Pancreas (tissue), 10 donors: ENCODE results near the gene SLC7A7. TPM values are rescaled to one million over a fixed set of nuclear protein-coding genes. Genes with fewer than 3 reads are reported as not detected.

ENCODE experiments used
- ATAC-seq, 4 donors: fragments of 200-7000 bp; cut with Tn5 transposase; one replicate each; pipeline versions ENCODE4 v1.8.0 to v1.9.1; 2020; ENCODE audit warnings: mild to moderate bottlenecking in 4 of 4, moderate library complexity in 4 of 4
- DNase-seq, 6 donors: peaks; one replicate each; pipeline ENCODE4 v3.0.0-alpha.2; 2020
- FAIRE-seq: peaks from 2 replicates; lab custom pipeline; 2012; peaks lifted over from hg19 to GRCh38; lab: Jason Lieb, UNC
- H3K27ac ChIP-seq, 4 donors: fragments of 200-600 bp; sonication (generic); 1 replicate in 3 of 4; 2 replicates in 1 of 4; pipeline versions ENCODE4 v1.5.0 to v1.8.0; 2020
- H3K27me3 ChIP-seq, 4 donors: fragments of 200-600 bp; one replicate each; pipeline ENCODE4 v1.8.0; 2021
- H3K36me3 ChIP-seq, 3 donors: fragments of 200-600 bp; sonication (generic) in 1 of 3; one replicate each; pipeline versions ENCODE4 v1.5.0 to v1.8.0; 2020 to 2021
- H3K4me1 ChIP-seq, 3 donors: fragments of 200-600 bp; one replicate each; pipeline ENCODE4 v1.8.0; 2021
- H3K4me3 ChIP-seq, 4 donors: fragments of 200-600 bp; sonication (generic) in 2 of 4; one replicate each; pipeline versions ENCODE4 v1.5.0 to v1.8.0; 2020 to 2021
- H3K9me3 ChIP-seq, 4 donors: fragments of 200-600 bp; one replicate each; pipeline ENCODE4 v1.8.0; 2021
- CTCF ChIP-seq, 4 donors: fragments of 200-600 bp; sonication (generic) in 3 of 4; IDR thresholded peaks; one replicate each; pipeline versions ENCODE4 v1.5.0 to v1.8.0; 2021; ENCODE audit warnings: antibody characterized with exemption in 4 of 4
- WGBS, 2 donors: extraction: QIAGEN DNeasy Blood & Tissue Kit; methylation state at CpG; one replicate each; pipeline ENCODE4 v1.1.7; 2013; 5-methylcytosine and 5-hydroxymethylcytosine counted together
- intact Hi-C, 3 donors: fragments of 100-400 bp; cut with DNase I; formaldehyde crosslinking; loops; one replicate each; pipeline versions ENCODE4 v1.11.1 to v1.14.2; 2022
- polyA plus RNA-seq, 2 donors: library from polyadenylated mRNA; stranded (reverse); fragments of 200-250 nt; gene quantifications; one replicate each; pipeline ENCODE4 v1.2.3, GENCODE V29; 2013
- total RNA-seq, 6 donors: library from RNA; stranded (reverse); fragmentation: NEBNext Ultra II Directional in 4 of 6; extraction: Animal tissue kit (Norgen Biotek cat#: 25700) in 4 of 6; gene quantifications; one replicate each; pipeline versions ENCODE4 v1.2.1 to v1.2.4, GENCODE V29; 2021 to 2023
- donor health status: healthy with polysubstance abuse.
- donor health status: DM: no; HTN: no; CAD: no; lungs with moderate emphysema.
- donor health status: DM: no; HTN: no; CAD: no.
- donor health status: control.
- donor health status: control.
- donor health status: Bipolar disorder and iron deficiency.
- donor health status: DM: yes; HTN: yes; CAD: no.
- donor health status: DM: no; HTN: no; CAD: no.
- donor health status: DM: no; HTN: no; CAD: no.
- donor health status: DM: yes; HTN: yes; CAD: no.

The SLC7A7 gene
- total and polyA plus RNA-seq, 8 donors, result 2.9 to 13.1 (median 5.7) TPM

DNA sequence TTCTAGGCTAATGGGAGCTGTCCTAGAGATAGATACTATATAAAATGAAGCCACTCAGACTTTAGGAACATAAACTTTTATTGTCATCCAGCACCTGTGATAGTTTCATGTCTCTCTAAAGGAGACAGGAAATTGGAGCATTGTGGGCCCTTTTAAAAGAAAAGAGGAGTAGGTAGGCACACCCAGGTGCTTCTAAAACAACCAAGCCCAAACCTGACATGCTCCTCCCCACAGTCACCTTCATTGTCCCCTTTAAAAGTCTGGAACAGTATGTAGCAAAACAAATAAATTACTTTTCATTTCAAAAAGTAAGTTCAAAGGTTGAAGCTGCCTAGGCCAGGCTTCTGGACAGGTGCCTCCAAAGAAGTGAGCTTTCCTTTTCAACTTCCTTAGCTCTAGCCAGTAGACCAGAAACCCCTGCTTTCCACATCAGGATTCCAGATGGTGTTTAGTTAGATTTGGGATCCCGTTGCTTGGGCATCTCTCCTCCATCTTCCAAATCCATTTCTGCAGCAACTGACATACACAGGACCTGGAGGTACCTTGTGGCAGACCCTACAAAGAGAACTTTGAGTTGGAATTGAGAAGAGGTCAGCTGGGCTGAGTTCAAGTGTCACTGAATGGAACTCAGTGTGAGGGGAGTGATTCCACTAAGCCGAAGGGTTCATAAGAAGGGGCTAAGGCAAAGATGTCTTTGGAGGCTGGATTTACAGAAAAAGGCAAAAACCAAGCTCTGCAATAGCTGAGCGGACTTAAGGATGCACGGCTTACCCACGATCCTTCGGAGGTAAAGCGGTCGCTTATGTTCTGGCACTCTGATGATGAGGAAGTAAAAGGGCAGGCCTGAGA, 41.8 kb downstream of the SLC7A7 start:
- 88 to 93% methylated on average over 8 of the region's 8 CpGs for WGBS, 2 donors
- no peak overlapping the region for H3K27ac ChIP-seq
- no peak for FAIRE-seq
- no peak for DNase-seq
- TF ChIP-seq CTCF (IDR thresholded peaks at IDR 0.05), result no peak
- no peaks in the 10 kb centered on the region for H3K27me3 ChIP-seq
- H3K9me3 ChIP-seq, result no peaks in the 10 kb centered on the region
- peaks cover 0 to 44% (median 24%) of the 10 kb centered on the region in 3 donors for H3K36me3 ChIP-seq
- intact Hi-C loops, result no loop called here
- no peak for ATAC-seq
- no peak overlapping the region for H3K4me3 ChIP-seq
- H3K4me1 ChIP-seq, result no peaks in the 10 kb centered on the region

GRCh38 chr14:22772725-22773124, 42.5 kb downstream of the SLC7A7 start:
- no peaks in the 10 kb centered on the region for H3K9me3 ChIP-seq
- ATAC-seq, result no peak
- no peak overlapping the region for H3K27ac ChIP-seq
- TF ChIP-seq CTCF (IDR thresholded peaks at IDR 0.05), result no peak
- DNase-seq, result no peak
- peaks cover 0 to 44% (median 24%) of the 10 kb centered on the region in 3 donors for H3K36me3 ChIP-seq
- FAIRE-seq, result no peak
- 96 to 100% methylated on average over 1 of the region's 1 CpG for WGBS, 2 donors
- no peaks in the 10 kb centered on the region for H3K27me3 ChIP-seq
- intact Hi-C loops, result no loop called here
- H3K4me1 ChIP-seq, result peaks cover 0 to 4% (median 3%) of the 10 kb centered on the region in 3 donors
- no peak overlapping the region for H3K4me3 ChIP-seq

- no peak for ATAC-seq
- peaks cover 0 to 8% (median 5%) of the 10 kb centered on the region in 3 donors for H3K4me1 ChIP-seq
- intact Hi-C loops, result no loop called here
- H3K9me3 ChIP-seq, result no peaks in the 10 kb centered on the region
- 70 to 78% methylated on average over 8 of the region's 8 CpGs for WGBS, 2 donors
- DNase-seq, result no peak
- no peak overlapping the region for H3K4me3 ChIP-seq
- TF ChIP-seq CTCF (IDR thresholded peaks at IDR 0.05), result no peak
- no peak for FAIRE-seq
- H3K27ac ChIP-seq, result no peak overlapping the region
- H3K27me3 ChIP-seq, result no peaks in the 10 kb centered on the region
- peaks cover 0 to 44% (median 24%) of the 10 kb centered on the region in 3 donors for H3K36me3 ChIP-seq
Measured at GRCh38 chr14:22770481-22771187, 44.6 kb downstream of the SLC7A7 start.

DNA sequence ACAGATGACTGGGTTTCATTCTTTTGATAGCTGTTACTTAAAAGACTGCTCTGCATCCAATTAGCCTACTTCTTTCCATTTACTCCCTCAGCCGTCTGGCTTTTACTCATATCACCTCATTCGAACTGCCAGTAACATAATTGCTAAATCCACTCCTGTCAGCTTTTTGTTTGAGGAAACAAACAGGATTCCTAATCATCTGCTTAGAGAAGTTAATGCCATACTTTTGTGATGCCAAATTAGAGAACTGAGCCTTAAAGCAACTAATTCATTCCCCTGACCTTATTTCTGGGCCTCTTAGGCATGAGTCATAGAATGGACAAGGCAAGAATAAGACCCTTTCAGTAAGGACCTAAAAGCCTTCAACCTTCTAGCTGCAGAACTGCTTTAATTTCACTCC, 45.9 kb downstream of the SLC7A7 start:
- TF ChIP-seq CTCF (IDR thresholded peaks at IDR 0.05), result no peak
- ATAC-seq (no peak), FAIRE-seq (no peak), DNase-seq (no peak)
- intact Hi-C loops, result no loop called here
- Histone ChIP-seq H3K9me3 (no peaks in the 10 kb centered on the region), H3K4me3 (no peak overlapping the region), H3K27ac (no peak overlapping the region), H3K36me3 (peaks cover 0 to 44% (median 24%) of the 10 kb centered on the region in 3 donors), H3K4me1 (peaks cover 0 to 8% (median 5%) of the 10 kb centered on the region in 3 donors), H3K27me3 (no peaks in the 10 kb centered on the region)
- 76 to 79% methylated on average over 2 of the region's 2 CpGs for WGBS, 2 donors
